Superior temporal gyrus (tissue), 1 donor: ENCODE results near the gene CNNM4.
A peak's percentile ranks its signal among the peaks of the same experiment; 100 is the strongest.

Experiments used
- DNase-seq: peaks from one replicate; pipeline ENCODE4 v3.0.0-alpha.2; 2016; ENCODE audit errors: extremely low spot score

CNNM4 gene

GRCh38 chr2:96810783-96811192 is 50.1 kb downstream of the CNNM4 start:
- DNase-seq, result no peak

GRCh38 chr2:96811917-96812316 is 51.2 kb downstream of the CNNM4 start:
- no peak for DNase-seq

GRCh38 chr2:96813656-96814055 is 53.0 kb downstream of the CNNM4 start:
- no peak for DNase-seq

GRCh38 chr2:96815326-96816126 is 54.8 kb downstream of the CNNM4 start:
- DNase-seq, result peak; percentile 53

GRCh38 chr2:96816127-96816835 is 55.6 kb downstream of the CNNM4 start, which contains the start of gene CNNM3:
Gene CNNM3, plus strand, starts transcription at chr2:96816268. Its CDS starts 10 bp downstream, at chr2:96816278.
- DNase-seq, result peak; percentile 93

- no peak for DNase-seq
Measured at GRCh38 chr2:96816836-96817702, 56.4 kb downstream of the CNNM4 start.

GRCh38 chr2:96817882-96818281 is 57.2 kb downstream of the CNNM4 start:
- peak; percentile 13 for DNase-seq

GRCh38 chr2:96819128-96819875 is 58.6 kb downstream of the CNNM4 start:
- DNase-seq, result no peak

GRCh38 chr2:96819876-96820511 is 59.3 kb downstream of the CNNM4 start:
- no peak for DNase-seq

GRCh38 chr2:96821113-96821675 is 60.5 kb downstream of the CNNM4 start:
- DNase-seq, result no peak

- DNase-seq, result no peak
Measured at GRCh38 chr2:96822786-96823185, 62.1 kb downstream of the CNNM4 start.

- no peak for DNase-seq
Measured at GRCh38 chr2:96823198-96823597, 62.5 kb downstream of the CNNM4 start.

- no peak for DNase-seq
Measured at GRCh38 chr2:96824079-96824870, 63.6 kb downstream of the CNNM4 start.

GRCh38 chr2:96825057-96825456 is 64.4 kb downstream of the CNNM4 start:
- no peak for DNase-seq

- DNase-seq, result no peak
Measured at GRCh38 chr2:96826546-96827278, 66.0 kb downstream of the CNNM4 start.

- no peak for DNase-seq
Measured at GRCh38 chr2:96828436-96828835, 67.7 kb downstream of the CNNM4 start.

- DNase-seq, result no peak
Measured at GRCh38 chr2:96828874-96829273, 68.2 kb downstream of the CNNM4 start.

- DNase-seq, result no peak
Measured at GRCh38 chr2:96830044-96830562, 69.4 kb downstream of the CNNM4 start.

GRCh38 chr2:96831679-96832078 is 71.0 kb downstream of the CNNM4 start:
- no peak for DNase-seq
